HEK293 (cell line): ENCODE measurements around the gene KRTAP3-3.

Experiments used
- CTCF ChIA-PET: fragments of 350-600 bp; formaldehyde crosslinking; extraction: SDS; loops from one replicate; lab custom pipeline; 2021; ENCODE audit warnings: antibody characterized with exemption; lab: Yijun Ruan, JAX
- POLR2A ChIA-PET: fragments of 300-600 bp; formaldehyde crosslinking; extraction: SDS; loops from one replicate; lab custom pipeline; 2020; ENCODE audit warnings: antibody characterized with exemption, inconsistent platforms; lab: Yijun Ruan, JAX
- H3K27ac ChIP-seq: fragments of 200-500 bp; sonication (Bioruptor generic); 2 replicates; pipeline ENCODE4 v1.5.1; 2014; ENCODE audit warnings: low read depth, low read length, control low read depth, inconsistent platforms; ENCODE audit errors: extremely low read depth
- H3K36me3 ChIP-seq, 2 experiments: fragments of 200-500 bp in 1 of 2; sonication (Bioruptor generic) in 1 of 2; 1 replicate in 1 of 2; 2 replicates in 1 of 2; pipeline ENCODE4 v1.5.1; 2014 to 2017; ENCODE audit warnings: inconsistent platforms in 2 of 2, low read length in 2 of 2; ENCODE audit not compliant: control insufficient read depth in 2 of 2, insufficient read depth in 1 of 2
- H3K4me1 ChIP-seq: fragments of 200-500 bp; sonication (Bioruptor generic); 2 replicates; pipeline ENCODE4 v1.5.1; 2014; ENCODE audit warnings: mild to moderate bottlenecking, low read length, inconsistent platforms; ENCODE audit not compliant: control insufficient read depth, insufficient read depth
- H3K4me3 ChIP-seq: 2 replicates; pipeline ENCODE4 v1.5.1; 2011; ENCODE audit warnings: low read depth, mild to moderate bottlenecking, control low read depth, low read length, moderate library complexity
- H3K9me3 ChIP-seq: fragments of 200-500 bp; sonication (Bioruptor generic); 2 replicates; pipeline ENCODE4 v1.5.1; 2014; ENCODE audit warnings: low read depth, low read length, inconsistent platforms; ENCODE audit not compliant: control insufficient read depth, insufficient read depth
- BCL11B ChIP-seq: fragments of 450-650 bp; formaldehyde crosslinking; IDR thresholded peaks from 2 replicates; pipeline ENCODE4 v1.5.1; 2016; ENCODE audit warnings: low read depth, missing biosample characterization, missing genetic modification characterization
- GLI4 ChIP-seq: fragments of 450-650 bp; formaldehyde crosslinking; IDR thresholded peaks from 2 replicates; pipeline ENCODE4 v1.5.1; 2016; ENCODE audit warnings: missing biosample characterization, missing genetic modification characterization
- IKZF3 ChIP-seq: fragments of 450-650 bp; IDR thresholded peaks from 2 replicates; pipeline ENCODE4 v1.5.0; 2018; ENCODE audit warnings: missing biosample characterization, mild to moderate bottlenecking, missing genetic modification characterization, moderate library complexity
- KLF9 ChIP-seq: fragments of 450-650 bp; formaldehyde crosslinking; IDR thresholded peaks from 2 replicates; pipeline ENCODE4 v1.5.1; 2016; ENCODE audit warnings: missing biosample characterization, missing genetic modification characterization, low read depth
- PRDM1 ChIP-seq: fragments of 450-650 bp; formaldehyde crosslinking; IDR thresholded peaks from 2 replicates; pipeline ENCODE4; 2016; ENCODE audit warnings: missing biosample characterization, missing genetic modification characterization
- SP7 ChIP-seq: fragments of 450-650 bp; formaldehyde crosslinking; IDR thresholded peaks from 2 replicates; pipeline ENCODE4 v1.5.1; 2016; ENCODE audit warnings: missing biosample characterization, missing genetic modification characterization
- ZBTB1 ChIP-seq: fragments of 450-650 bp; formaldehyde crosslinking; IDR thresholded peaks from 2 replicates; pipeline ENCODE4 v1.5.1; 2016; ENCODE audit warnings: missing biosample characterization, missing genetic modification characterization
- ZBTB7A ChIP-seq: fragments of 450-650 bp; formaldehyde crosslinking; IDR thresholded peaks from 2 replicates; pipeline ENCODE4 v1.5.1; 2016; ENCODE audit warnings: low read depth, missing biosample characterization, missing genetic modification characterization
- ZEB2 ChIP-seq: fragments of 450-650 bp; formaldehyde crosslinking; IDR thresholded peaks from 2 replicates; pipeline ENCODE4 v1.5.1; 2016; ENCODE audit warnings: missing biosample characterization, missing genetic modification characterization
- ZFHX2 ChIP-seq: fragments of 450-650 bp; formaldehyde crosslinking; conservative IDR thresholded peaks from 2 replicates; pipeline ENCODE4 v1.5.1; 2016; ENCODE audit warnings: missing biosample characterization, missing genetic modification characterization
- ZFP37 ChIP-seq: fragments of 450-650 bp; formaldehyde crosslinking; IDR thresholded peaks from 2 replicates; pipeline ENCODE4 v1.5.1; 2016; ENCODE audit warnings: missing biosample characterization, missing genetic modification characterization
- ZFP69B ChIP-seq: fragments of 450-650 bp; formaldehyde crosslinking; IDR thresholded peaks from 2 replicates; pipeline ENCODE4 v1.5.1; 2016; ENCODE audit warnings: missing biosample characterization, missing genetic modification characterization
- ZNF174 ChIP-seq: fragments of 450-650 bp; formaldehyde crosslinking; IDR thresholded peaks from 2 replicates; pipeline ENCODE4 v1.5.0; 2017; ENCODE audit warnings: missing biosample characterization, mild to moderate bottlenecking, missing genetic modification characterization
- ZNF184 ChIP-seq: fragments of 450-650 bp; IDR thresholded peaks from 2 replicates; pipeline ENCODE4 v1.5.1; 2018; ENCODE audit warnings: missing biosample characterization, mild to moderate bottlenecking, missing genetic modification characterization
- ZNF266 ChIP-seq: fragments of 450-650 bp; formaldehyde crosslinking; IDR thresholded peaks from 2 replicates; pipeline ENCODE4 v1.5.1; 2016; ENCODE audit warnings: missing biosample characterization, missing genetic modification characterization, low read depth
- ZNF302 ChIP-seq: fragments of 450-650 bp; formaldehyde crosslinking; IDR thresholded peaks from 2 replicates; pipeline ENCODE4 v1.5.1; 2016; ENCODE audit warnings: missing biosample characterization, missing genetic modification characterization, low read depth
- ZNF426 ChIP-seq: fragments of 450-650 bp; formaldehyde crosslinking; IDR thresholded peaks from 2 replicates; pipeline ENCODE4 v1.5.1; 2017; ENCODE audit warnings: missing biosample characterization, missing genetic modification characterization, mild to moderate bottlenecking, inconsistent platforms, moderate library complexity
- ZNF433 ChIP-seq: fragments of 450-650 bp; formaldehyde crosslinking; IDR thresholded peaks from 2 replicates; pipeline ENCODE4 v1.5.1; 2016; ENCODE audit warnings: missing biosample characterization, missing genetic modification characterization, low read depth
- ZNF510 ChIP-seq: fragments of 450-650 bp; formaldehyde crosslinking; IDR thresholded peaks from 2 replicates; pipeline ENCODE4 v1.5.1; 2018; ENCODE audit warnings: mild to moderate bottlenecking, missing genetic modification characterization, missing biosample characterization; ENCODE audit not compliant: insufficient replicate concordance
- ZNF514 ChIP-seq: fragments of 450-650 bp; formaldehyde crosslinking; IDR thresholded peaks from 2 replicates; pipeline ENCODE4 v1.5.1; 2016; ENCODE audit warnings: missing biosample characterization, missing genetic modification characterization
- ZNF561 ChIP-seq: fragments of 450-650 bp; IDR thresholded peaks from 2 replicates; pipeline ENCODE4 v1.5.1; 2018; ENCODE audit warnings: missing biosample characterization, missing genetic modification characterization, borderline replicate concordance
- ZNF624 ChIP-seq: fragments of 450-650 bp; formaldehyde crosslinking; IDR thresholded peaks from 2 replicates; pipeline ENCODE4 v1.5.1; 2017; ENCODE audit warnings: missing biosample characterization, missing genetic modification characterization
- ZNF768 ChIP-seq: fragments of 450-650 bp; formaldehyde crosslinking; IDR thresholded peaks from 2 replicates; pipeline ENCODE4 v1.5.1; 2018; ENCODE audit warnings: missing biosample characterization, mild to moderate bottlenecking, missing genetic modification characterization
- TF ChIP-seq, protein P1 (sequence below): fragments of 450-650 bp; formaldehyde crosslinking; IDR thresholded peaks from 2 replicates; pipeline ENCODE4 v1.5.1; 2017; ENCODE audit warnings: missing biosample characterization, missing genetic modification characterization
- TF ChIP-seq, protein P2 (sequence below): fragments of 450-650 bp; formaldehyde crosslinking; IDR thresholded peaks from 2 replicates; pipeline ENCODE4; 2016; ENCODE audit warnings: missing biosample characterization, missing genetic modification characterization
- TF ChIP-seq, protein P3 (sequence below): fragments of 450-650 bp; formaldehyde crosslinking; IDR thresholded peaks from 2 replicates; pipeline ENCODE4 v1.5.1; 2016; ENCODE audit warnings: missing biosample characterization, missing genetic modification characterization
- TF ChIP-seq, protein P4 (sequence below): fragments of 450-650 bp; formaldehyde crosslinking; IDR thresholded peaks from 2 replicates; pipeline ENCODE4 v1.5.1; 2016; ENCODE audit warnings: missing biosample characterization, missing genetic modification characterization
- TF ChIP-seq, protein P5 (sequence below): fragments of 450-650 bp; formaldehyde crosslinking; optimal IDR thresholded peaks from 2 replicates; pipeline ENCODE3; 2016; ENCODE audit warnings: missing biosample characterization, mild to moderate bottlenecking, missing genetic modification characterization

The KRTAP3-3 gene

DNA sequence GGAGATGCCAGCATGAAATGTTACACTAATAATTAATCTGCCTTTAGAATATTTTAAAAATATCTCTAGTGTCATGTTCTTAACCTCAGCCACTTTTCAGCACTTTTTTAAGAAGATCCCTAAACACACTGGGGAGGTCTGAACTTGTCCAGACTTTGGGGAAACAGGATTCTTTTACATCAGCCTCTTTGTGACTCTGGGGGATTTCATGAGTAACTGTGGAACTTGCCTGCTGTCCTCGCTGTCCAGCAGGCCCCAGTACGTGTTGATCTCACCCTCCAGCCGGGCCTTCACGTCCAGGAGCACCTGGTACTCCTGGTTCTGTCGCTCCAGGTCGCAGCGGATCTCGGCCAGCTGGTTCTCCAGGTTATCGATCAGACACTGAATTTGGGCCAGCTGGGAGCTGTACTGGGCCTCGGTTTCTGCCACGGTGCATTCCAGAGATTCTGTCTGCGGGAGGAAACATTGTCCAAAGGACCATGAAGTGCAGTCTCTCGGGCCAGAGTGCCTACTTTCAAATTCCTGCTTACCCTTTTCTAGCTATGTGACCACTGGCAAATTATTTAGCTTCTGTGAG, 15.3 kb downstream of the KRTAP3-3 start:
- POLR2A ChIA-PET, result no interaction called here
- H3K36me3 ChIP-seq, result no peaks in the 10 kb centered on the region
- no peaks in the 10 kb centered on the region for H3K4me1 ChIP-seq
- no peak overlapping the region for H3K27ac ChIP-seq
- H3K4me3 ChIP-seq, result no peak overlapping the region
- TF ChIP-seq ZNF426 (tag by site-specific recombination), result no peak
- TF ChIP-seq, protein P1, sequence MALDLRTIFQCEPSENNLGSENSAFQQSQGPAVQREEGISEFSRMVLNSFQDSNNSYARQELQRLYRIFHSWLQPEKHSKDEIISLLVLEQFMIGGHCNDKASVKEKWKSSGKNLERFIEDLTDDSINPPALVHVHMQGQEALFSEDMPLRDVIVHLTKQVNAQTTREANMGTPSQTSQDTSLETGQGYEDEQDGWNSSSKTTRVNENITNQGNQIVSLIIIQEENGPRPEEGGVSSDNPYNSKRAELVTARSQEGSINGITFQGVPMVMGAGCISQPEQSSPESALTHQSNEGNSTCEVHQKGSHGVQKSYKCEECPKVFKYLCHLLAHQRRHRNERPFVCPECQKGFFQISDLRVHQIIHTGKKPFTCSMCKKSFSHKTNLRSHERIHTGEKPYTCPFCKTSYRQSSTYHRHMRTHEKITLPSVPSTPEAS (tag by site-specific recombination), result no peak
- TF ChIP-seq ZFP69B (tag by site-specific recombination), result no peak
- TF ChIP-seq SP7 (tag by site-specific recombination), result no peak
- TF ChIP-seq BCL11B (tag by site-specific recombination), result no peak
- no peak for TF ChIP-seq ZNF302 (tag by site-specific recombination)
- TF ChIP-seq ZBTB1 (tag by site-specific recombination), result no peak
- TF ChIP-seq ZNF768 (tag by site-specific recombination), result no peak
- no peak for TF ChIP-seq GLI4 (tag by site-specific recombination)
- TF ChIP-seq, protein P2, sequence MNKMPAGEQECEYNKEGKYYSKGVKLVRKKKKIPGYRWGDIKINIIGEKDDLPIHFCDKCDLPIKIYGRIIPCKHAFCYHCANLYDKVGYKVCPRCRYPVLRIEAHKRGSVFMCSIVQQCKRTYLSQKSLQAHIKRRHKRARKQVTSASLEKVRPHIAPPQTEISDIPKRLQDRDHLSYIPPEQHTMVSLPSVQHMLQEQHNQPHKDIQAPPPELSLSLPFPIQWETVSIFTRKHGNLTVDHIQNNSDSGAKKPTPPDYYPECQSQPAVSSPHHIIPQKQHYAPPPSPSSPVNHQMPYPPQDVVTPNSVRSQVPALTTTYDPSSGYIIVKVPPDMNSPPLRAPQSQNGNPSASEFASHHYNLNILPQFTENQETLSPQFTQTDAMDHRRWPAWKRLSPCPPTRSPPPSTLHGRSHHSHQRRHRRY (tag by site-specific recombination), result no peak
- TF ChIP-seq ZFHX2, result no peak
- no peak for TF ChIP-seq ZNF174
- CTCF ChIA-PET, result no interaction called here
- H3K9me3 ChIP-seq, result no peaks in the 10 kb centered on the region

DNA sequence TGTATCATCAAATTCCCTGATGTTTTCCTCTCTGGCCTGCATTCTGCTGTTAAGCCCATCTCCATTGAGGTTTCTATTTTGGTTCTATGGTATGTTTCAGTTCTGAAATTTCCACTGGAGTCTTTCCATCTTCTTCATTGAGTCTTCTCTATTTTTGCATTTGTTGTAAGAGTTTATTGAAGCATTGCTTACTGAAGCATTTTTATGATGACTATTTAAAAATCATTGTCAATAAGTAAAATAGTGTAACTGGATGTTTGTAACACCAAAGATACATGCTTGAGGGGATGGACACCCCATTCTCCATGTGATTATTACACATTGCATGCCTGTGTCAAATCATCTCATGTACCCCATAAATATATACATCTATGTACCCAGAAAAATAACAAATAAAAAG, 18.4 kb downstream of the KRTAP3-3 start:
- Histone ChIP-seq H3K4me1 (no peaks in the 10 kb centered on the region), H3K27ac (no peak overlapping the region), H3K36me3 (no peaks in the 10 kb centered on the region), H3K4me3 (no peak overlapping the region), H3K9me3 (no peaks in the 10 kb centered on the region)
- POLR2A ChIA-PET, result no interaction called here
- CTCF ChIA-PET, result interaction anchor here (0.6 kb wide), 1 partner anchor 169 kb away, joined by 4 read pairs; no protein-coding TSS in a partner anchor
- TF ChIP-seq ZNF624 (tag by site-specific recombination) (no peak), ZBTB7A (no peak), ZNF433 (tag by site-specific recombination) (no peak), ZNF510 (tag by site-specific recombination) (no peak), ZNF266 (tag by site-specific recombination) (no peak), KLF9 (tag by site-specific recombination) (no peak), ZFP37 (tag by site-specific recombination) (no peak), PRDM1 (tag by site-specific recombination) (no peak), IKZF3 (tag by site-specific recombination) (no peak), ZNF514 (tag by site-specific recombination) (no peak), ZNF184 (tag by site-specific recombination) (no peak), GLI4 (tag by site-specific recombination) (no peak), ZNF174 (no peak), ZNF561 (tag by site-specific recombination) (no peak), ZEB2 (no peak)
- TF ChIP-seq, protein P3, sequence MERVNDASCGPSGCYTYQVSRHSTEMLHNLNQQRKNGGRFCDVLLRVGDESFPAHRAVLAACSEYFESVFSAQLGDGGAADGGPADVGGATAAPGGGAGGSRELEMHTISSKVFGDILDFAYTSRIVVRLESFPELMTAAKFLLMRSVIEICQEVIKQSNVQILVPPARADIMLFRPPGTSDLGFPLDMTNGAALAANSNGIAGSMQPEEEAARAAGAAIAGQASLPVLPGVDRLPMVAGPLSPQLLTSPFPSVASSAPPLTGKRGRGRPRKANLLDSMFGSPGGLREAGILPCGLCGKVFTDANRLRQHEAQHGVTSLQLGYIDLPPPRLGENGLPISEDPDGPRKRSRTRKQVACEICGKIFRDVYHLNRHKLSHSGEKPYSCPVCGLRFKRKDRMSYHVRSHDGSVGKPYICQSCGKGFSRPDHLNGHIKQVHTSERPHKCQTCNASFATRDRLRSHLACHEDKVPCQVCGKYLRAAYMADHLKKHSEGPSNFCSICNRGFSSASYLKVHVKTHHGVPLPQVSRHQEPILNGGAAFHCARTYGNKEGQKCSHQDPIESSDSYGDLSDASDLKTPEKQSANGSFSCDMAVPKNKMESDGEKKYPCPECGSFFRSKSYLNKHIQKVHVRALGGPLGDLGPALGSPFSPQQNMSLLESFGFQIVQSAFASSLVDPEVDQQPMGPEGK, result no peak
- TF ChIP-seq, protein P4, sequence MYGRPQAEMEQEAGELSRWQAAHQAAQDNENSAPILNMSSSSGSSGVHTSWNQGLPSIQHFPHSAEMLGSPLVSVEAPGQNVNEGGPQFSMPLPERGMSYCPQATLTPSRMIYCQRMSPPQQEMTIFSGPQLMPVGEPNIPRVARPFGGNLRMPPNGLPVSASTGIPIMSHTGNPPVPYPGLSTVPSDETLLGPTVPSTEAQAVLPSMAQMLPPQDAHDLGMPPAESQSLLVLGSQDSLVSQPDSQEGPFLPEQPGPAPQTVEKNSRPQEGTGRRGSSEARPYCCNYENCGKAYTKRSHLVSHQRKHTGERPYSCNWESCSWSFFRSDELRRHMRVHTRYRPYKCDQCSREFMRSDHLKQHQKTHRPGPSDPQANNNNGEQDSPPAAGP (tag by site-specific recombination), result no peak
- TF ChIP-seq, protein P5, sequence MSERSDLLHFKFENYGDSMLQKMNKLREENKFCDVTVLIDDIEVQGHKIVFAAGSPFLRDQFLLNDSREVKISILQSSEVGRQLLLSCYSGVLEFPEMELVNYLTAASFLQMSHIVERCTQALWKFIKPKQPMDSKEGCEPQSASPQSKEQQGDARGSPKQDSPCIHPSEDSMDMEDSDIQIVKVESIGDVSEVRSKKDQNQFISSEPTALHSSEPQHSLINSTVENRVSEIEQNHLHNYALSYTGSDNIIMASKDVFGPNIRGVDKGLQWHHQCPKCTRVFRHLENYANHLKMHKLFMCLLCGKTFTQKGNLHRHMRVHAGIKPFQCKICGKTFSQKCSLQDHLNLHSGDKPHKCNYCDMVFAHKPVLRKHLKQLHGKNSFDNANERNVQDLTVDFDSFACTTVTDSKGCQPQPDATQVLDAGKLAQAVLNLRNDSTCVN (tag by site-specific recombination), result no peak
- TF ChIP-seq, all 188 proteins: peak for 0
